ENCODE results near the gene GPR179.
"Not testable (repeated sequence)": the region's sequence is repeated elsewhere in the genome, so short reads cannot be mapped to it uniquely, and the experiment has no call there.

GPR179 gene

DNA sequence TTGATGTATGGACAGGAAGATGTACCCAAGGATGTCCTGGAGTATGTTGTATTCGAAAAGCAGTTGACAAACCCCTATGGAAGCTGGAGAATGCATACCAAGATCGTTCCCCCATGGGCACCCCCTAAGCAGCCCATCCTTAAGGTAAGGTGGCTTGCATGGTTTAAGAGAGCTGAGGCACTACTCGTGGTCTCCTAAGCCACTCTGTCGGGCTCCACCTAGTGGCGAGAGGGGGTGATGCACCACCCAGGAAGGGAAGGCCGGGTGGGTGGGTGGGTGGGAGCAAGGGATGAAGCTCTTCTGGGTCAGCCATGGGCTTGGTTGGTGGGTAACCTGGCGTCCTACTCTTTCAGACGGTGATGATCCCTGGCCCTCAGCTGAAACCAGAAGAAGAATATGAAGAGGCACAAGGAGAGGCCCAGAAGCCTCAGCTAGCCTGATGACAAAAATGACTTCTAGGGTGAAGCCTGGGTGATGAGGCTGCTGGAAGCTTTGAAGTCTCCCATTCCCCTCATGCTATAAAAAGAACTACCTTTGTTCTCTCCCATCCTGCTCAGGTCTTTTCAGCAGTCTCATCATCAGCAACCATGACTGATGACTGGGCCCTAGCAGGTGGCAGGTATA lies 21.5 kb downstream of the GPR179 start:
- DNase-seq: peak; percentile 85

DNA sequence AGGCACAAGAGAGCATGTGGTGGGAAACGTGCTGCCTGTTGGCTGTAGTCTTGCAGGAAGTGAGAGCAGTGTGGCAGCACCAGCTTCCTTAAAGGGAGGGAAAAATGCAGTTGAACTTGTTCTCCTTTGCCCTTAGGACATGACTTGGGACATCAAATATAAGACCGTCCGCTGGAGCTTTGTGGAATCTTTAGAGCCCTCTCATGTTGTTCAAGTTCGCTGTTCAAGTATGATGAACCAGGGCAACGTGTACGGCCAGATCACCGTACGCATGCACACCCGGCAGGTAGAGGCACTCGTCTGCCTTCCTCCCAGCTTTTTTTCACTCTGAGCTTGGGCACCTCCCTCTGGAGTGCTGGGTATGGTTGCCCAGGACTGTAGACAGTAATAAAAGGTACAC lies 23.3 kb downstream of the GPR179 start:
- no peak for DNase-seq

DNA sequence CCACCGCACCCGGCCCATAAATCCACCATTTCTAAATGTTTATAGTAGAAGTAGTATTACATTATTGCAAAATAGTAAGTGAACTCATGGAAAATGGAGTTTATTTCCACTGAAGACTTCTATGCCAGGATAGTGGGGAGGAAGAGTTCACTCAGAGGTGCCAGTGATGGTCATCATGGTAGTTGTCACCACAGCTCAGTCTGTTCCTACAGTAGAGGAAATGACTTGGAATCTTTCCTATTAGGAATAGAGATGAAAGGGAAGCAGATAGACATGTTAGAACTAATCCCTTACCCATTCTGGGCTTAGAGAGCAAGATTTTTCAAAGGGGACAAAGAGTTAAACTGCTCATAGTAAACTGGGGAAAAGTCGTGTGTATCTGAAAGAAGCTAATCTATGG lies 26.7 kb downstream of the GPR179 start:
- no peak for DNase-seq

GRCh38 chr17:38315497-38315896 lies 28.3 kb downstream of the GPR179 start:
- no peak for DNase-seq

- peak; percentile 97 for DNase-seq
These were observed 46.8 kb downstream of the GPR179 start, which contains the start of gene MRPL45 for GRCh38 chr17:38296834-38297517. MRPL45 (plus strand) TSS chr17:38297168; CDS start chr17:38297184, 16 bp downstream.

DNA sequence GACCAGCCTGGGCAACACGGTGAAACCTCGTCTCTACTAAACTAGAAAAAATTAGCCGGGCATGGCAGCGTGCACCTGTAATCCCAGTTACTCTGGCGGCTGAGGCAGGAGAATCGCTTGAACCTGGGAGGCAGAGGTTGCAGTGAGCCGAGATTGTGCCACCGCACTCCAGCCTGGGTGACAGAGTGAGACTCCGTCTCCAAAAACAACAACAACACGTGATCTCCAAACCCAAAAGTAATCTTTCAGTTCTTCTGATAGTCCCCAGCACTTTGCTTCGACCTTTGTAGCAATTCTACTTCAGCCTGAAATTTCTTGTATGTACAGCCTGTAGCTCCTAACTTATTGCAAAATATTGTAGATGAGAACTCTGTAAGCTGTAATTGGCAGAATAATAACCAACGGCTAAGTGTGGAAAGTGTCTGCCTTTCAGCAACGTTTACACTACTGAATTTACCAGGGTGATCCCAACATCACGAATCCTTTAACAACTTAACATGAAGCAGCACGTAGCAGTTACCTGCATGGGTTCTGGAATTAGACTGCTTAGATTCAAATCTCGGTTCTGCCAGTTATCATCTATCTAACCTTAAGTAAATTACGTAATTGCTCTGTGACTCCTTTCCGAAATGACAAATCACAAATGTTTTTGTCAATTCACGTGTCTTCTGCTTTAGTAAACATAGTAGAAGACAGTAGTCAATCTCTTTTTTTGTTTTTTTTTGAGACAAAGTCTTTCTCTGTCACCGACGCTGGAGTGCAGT lies 48.0 kb downstream of the GPR179 start:
- not testable (repeated sequence) for DNase-seq

GRCh38 chr17:38289760-38290159 lies 54.0 kb downstream of the GPR179 start:
- DNase-seq: peak; percentile 13

DNA sequence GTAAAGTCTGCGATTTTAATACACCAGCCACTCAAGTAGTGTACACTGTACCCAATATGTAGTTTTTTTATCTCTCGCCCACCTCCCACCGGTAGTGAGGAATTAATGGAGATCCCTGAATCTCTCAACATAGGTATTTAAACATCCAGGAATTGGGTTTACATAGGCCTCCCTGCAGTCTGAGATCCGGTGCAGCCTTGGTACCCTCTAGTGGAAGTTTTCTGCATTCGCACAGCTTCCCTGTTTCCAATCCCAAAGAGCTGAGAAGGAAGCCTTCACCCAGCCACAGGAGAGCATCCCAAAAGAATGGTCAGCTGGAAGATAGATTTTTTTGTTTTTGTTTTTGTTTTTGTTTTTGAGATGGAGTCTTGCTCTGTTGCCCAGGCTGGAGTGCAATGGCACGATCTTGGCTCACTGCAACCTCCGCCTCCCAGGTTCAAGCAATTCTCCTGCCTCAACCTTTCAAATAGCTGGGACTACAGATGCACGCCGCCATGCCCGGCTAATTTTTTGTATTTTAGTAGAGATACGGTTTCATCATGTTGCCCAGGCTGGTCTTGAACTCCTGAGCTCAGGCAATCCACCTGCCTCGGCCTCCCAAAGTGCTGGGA lies 55.4 kb downstream of the GPR179 start:
- DNase-seq: peak; percentile 62

GRCh38 chr17:38286501-38287091 lies 57.2 kb downstream of the GPR179 start:
- DNase-seq: peak; percentile 69

GRCh38 chr17:38285994-38286393 lies 57.8 kb downstream of the GPR179 start:
- DNase-seq: not testable (repeated sequence)

Data from NCI-H82 (cell line).